ENCODE measurements around the gene ADAMTS20. TPM values are rescaled to one million over a fixed set of nuclear protein-coding genes. Genes with fewer than 3 reads are reported as not detected.

Gene ADAMTS20
- polyA plus RNA-seq, 1 donor (not counting 4 experiments of a cell fraction or from before 2014, with no cell fraction given), result not detected

- Histone ChIP-seq H3K4me3 (ENCODE audit: control insufficient read depth in 2 of 3, extremely low read depth in 1 of 3, insufficient read depth in 2 of 3, low read depth in 1 of 3, low read length in 3 of 3) (no peak overlapping the region), H3K4me1 (ENCODE audit: control insufficient read depth, extremely low read depth, insufficient read depth, low read length) (no peaks in the 10 kb centered on the region), H3K79me2 (ENCODE audit: control insufficient read depth, insufficient read depth, low read length) (no peaks in the 10 kb centered on the region), H3K9me3 (ENCODE audit: control insufficient read depth, low read depth, low read length) (no peaks in the 10 kb centered on the region), H3K4me2 (ENCODE audit: control insufficient read depth, extremely low read depth, insufficient read depth, low read depth, low read length) (no peak overlapping the region), H4K20me1 (ENCODE audit: control insufficient read depth, extremely low read depth, insufficient read depth, low read length) (no peaks in the 10 kb centered on the region), H3K27ac (ENCODE audit: control insufficient read depth, insufficient read depth, low read length) (no peak overlapping the region), H3K27me3 (ENCODE audit: control insufficient read depth, extremely low read depth, insufficient read depth, low read length) (no peaks in the 10 kb centered on the region), H3K9me1 (ENCODE audit: control insufficient read depth, extremely low read depth, insufficient read depth, low read length) (no peaks in the 10 kb centered on the region), H2AFZ (ENCODE audit: control insufficient read depth, low read length) (no peak overlapping the region), H3K36me3 (ENCODE audit: control insufficient read depth in 2 of 2, extremely low read depth in 1 of 2, insufficient read depth in 2 of 2, low read length in 2 of 2) (no peaks in the 10 kb centered on the region), H3K9ac (ENCODE audit: control insufficient read depth, extremely low read depth, insufficient read depth, low read length) (no peak overlapping the region)
- TF ChIP-seq CTCF (optimal IDR thresholded peaks at IDR 0.05 in 1 of 3, IDR thresholded peaks at IDR 0.05 in 1 of 3, conservative IDR thresholded peaks at IDR 0.05 in 1 of 3; ENCODE audit: extremely low read depth in 1 of 3, insufficient read depth in 2 of 3, low read length in 3 of 3) (no peak), EZH2 (IDR thresholded peaks at IDR 0.05; ENCODE audit: low read length) (no peak)
- DNase-seq (ENCODE audit: low read depth, low spot score), result no peak
- FAIRE-seq, result peak; percentile 17
- dilution Hi-C loops (cut with MboI; ENCODE audit: extremely low pct_ligation_motif_present, low sequenced_read_pairs), result no loop called here
Measured at GRCh38 chr12:43315961-43316360, 236.0 kb downstream of the ADAMTS20 start.

GRCh38 chr12:43312991-43313505, 239.0 kb downstream of the ADAMTS20 start:
- Histone ChIP-seq H3K4me3 (ENCODE audit: control insufficient read depth in 2 of 3, extremely low read depth in 1 of 3, insufficient read depth in 2 of 3, low read depth in 1 of 3, low read length in 3 of 3) (no peak overlapping the region), H3K79me2 (ENCODE audit: control insufficient read depth, insufficient read depth, low read length) (no peaks in the 10 kb centered on the region), H3K4me2 (ENCODE audit: control insufficient read depth, extremely low read depth, insufficient read depth, low read depth, low read length) (no peak overlapping the region), H3K36me3 (ENCODE audit: control insufficient read depth in 2 of 2, extremely low read depth in 1 of 2, insufficient read depth in 2 of 2, low read length in 2 of 2) (no peaks in the 10 kb centered on the region), H3K9me1 (ENCODE audit: control insufficient read depth, extremely low read depth, insufficient read depth, low read length) (no peaks in the 10 kb centered on the region), H3K27me3 (ENCODE audit: control insufficient read depth, extremely low read depth, insufficient read depth, low read length) (no peaks in the 10 kb centered on the region), H3K4me1 (ENCODE audit: control insufficient read depth, extremely low read depth, insufficient read depth, low read length) (peaks cover 7% of the 10 kb centered on the region), H3K27ac (ENCODE audit: control insufficient read depth, insufficient read depth, low read length) (no peak overlapping the region), H3K9me3 (ENCODE audit: control insufficient read depth, low read depth, low read length) (no peaks in the 10 kb centered on the region), H4K20me1 (ENCODE audit: control insufficient read depth, extremely low read depth, insufficient read depth, low read length) (no peaks in the 10 kb centered on the region), H2AFZ (ENCODE audit: control insufficient read depth, low read length) (no peak overlapping the region), H3K9ac (ENCODE audit: control insufficient read depth, extremely low read depth, insufficient read depth, low read length) (no peak overlapping the region)
- DNase-seq (ENCODE audit: low read depth, low spot score) (no peak), FAIRE-seq (peak; percentile 49)
- dilution Hi-C loops (cut with MboI; ENCODE audit: extremely low pct_ligation_motif_present, low sequenced_read_pairs), result no loop called here
- TF ChIP-seq EZH2 (IDR thresholded peaks at IDR 0.05; ENCODE audit: low read length), result no peak
- no peak for TF ChIP-seq CTCF (optimal IDR thresholded peaks at IDR 0.05 in 1 of 3, IDR thresholded peaks at IDR 0.05 in 1 of 3, conservative IDR thresholded peaks at IDR 0.05 in 1 of 3; ENCODE audit: extremely low read depth in 1 of 3, insufficient read depth in 2 of 3, low read length in 3 of 3)

Measured in keratinocyte (primary cell).